Occipital lobe (tissue), 2 donors: Measurements from ENCODE around the gene WWOX. TPM values are rescaled to one million over a fixed set of nuclear protein-coding genes. Genes with fewer than 3 reads are reported as not detected.

ENCODE experiments used
- DNase-seq: peaks from one replicate; lab custom pipeline; 2025; lab: John Stamatoyannopoulos, UW
- total RNA-seq: library from RNA; depleted of rRNA; stranded (reverse); fragments of >200 nt; gene quantifications from one replicate; pipeline ENCODE4 v1.2.3, GENCODE V29; 2014

WWOX gene
- total RNA-seq, 1 donor from 2014 or later = 20.9 TPM

GRCh38 chr16:78462288-78463208, 363.1 kb downstream of the WWOX start:
- DNase-seq = no peak

GRCh38 chr16:78463591-78463990, 364.1 kb downstream of the WWOX start:
- no peak for DNase-seq

GRCh38 chr16:78464833-78465232, 365.4 kb downstream of the WWOX start:
- no peak for DNase-seq

- DNase-seq = no peak
These were observed 366.3 kb downstream of the WWOX start for GRCh38 chr16:78465730-78466129.

- DNase-seq = no peak
These were observed 370.3 kb downstream of the WWOX start for GRCh38 chr16:78469787-78470186.

GRCh38 chr16:78473031-78473699, 373.7 kb downstream of the WWOX start:
- no peak for DNase-seq

GRCh38 chr16:78474762-78475161, 375.3 kb downstream of the WWOX start:
- no peak for DNase-seq

- no peak for DNase-seq
These were observed 377.2 kb downstream of the WWOX start for GRCh38 chr16:78476615-78477014.

GRCh38 chr16:78478267-78478861, 378.9 kb downstream of the WWOX start:
- DNase-seq = no peak

- no peak for DNase-seq
These were observed 380.3 kb downstream of the WWOX start for GRCh38 chr16:78479723-78480122.

GRCh38 chr16:78480588-78480987, 381.1 kb downstream of the WWOX start:
- no peak for DNase-seq

- DNase-seq = no peak
These were observed 383.9 kb downstream of the WWOX start for GRCh38 chr16:78483124-78483992.

GRCh38 chr16:78484509-78485058, 385.1 kb downstream of the WWOX start:
- no peak for DNase-seq

- no peak for DNase-seq
These were observed 385.9 kb downstream of the WWOX start for GRCh38 chr16:78485188-78485916.

- no peak for DNase-seq
These were observed 386.4 kb downstream of the WWOX start for GRCh38 chr16:78485917-78486257.

- DNase-seq = no peak
These were observed 388.0 kb downstream of the WWOX start for GRCh38 chr16:78487471-78487870.

- DNase-seq = no peak
These were observed 389.6 kb downstream of the WWOX start for GRCh38 chr16:78489072-78489471.

- DNase-seq = no peak
These were observed 390.2 kb downstream of the WWOX start for GRCh38 chr16:78489631-78490030.

GRCh38 chr16:78490431-78490830, 391.0 kb downstream of the WWOX start:
- DNase-seq = no peak

- peak; percentile 46 for DNase-seq
These were observed 391.4 kb downstream of the WWOX start for GRCh38 chr16:78490847-78491246.
